Breast epithelium (tissue), 4 donors: ENCODE measurements around the gene QPCT. TPM values are rescaled to one million over a fixed set of nuclear protein-coding genes. Genes with fewer than 3 reads are reported as not detected.

Experiments
- DNase-seq, 2 donors: peaks; one replicate each; pipeline ENCODE4 v3.0.0-alpha.2; 2019; ENCODE audit warnings: low spot score in 2 of 2
- H3K27ac ChIP-seq, 2 donors: fragments of 200-600 bp; sonication (generic) in 1 of 2; one replicate each; pipeline ENCODE4 v1.5.1; 2016 to 2019; ENCODE audit warnings: mild to moderate bottlenecking in 1 of 2
- H3K27me3 ChIP-seq, 2 donors: fragments of 200-600 bp; sonication (generic) in 1 of 2; one replicate each; pipeline versions ENCODE4 v1.5.1 to v1.6.0; 2017 to 2019; ENCODE audit warnings: control low read depth in 1 of 2, mild to moderate bottlenecking in 1 of 2
- H3K36me3 ChIP-seq: fragments of 200-600 bp; one replicate; pipeline ENCODE4 v1.5.1; 2019
- H3K4me1 ChIP-seq, 2 donors: fragments of 200-600 bp; sonication (generic); one replicate each; pipeline ENCODE4 v1.5.1; 2016 to 2019; ENCODE audit warnings: control low read depth in 1 of 2
- H3K4me3 ChIP-seq, 3 donors: fragments of 200-600 bp; sonication (generic); 1 replicate in 2 of 3; 2 replicates in 1 of 3; pipeline ENCODE4 v1.5.1; 2016 to 2019; ENCODE audit warnings: mild to moderate bottlenecking in 3 of 3, moderate library complexity in 2 of 3
- H3K9me3 ChIP-seq, 2 donors: fragments of 200-600 bp; sonication (generic) in 1 of 2; one replicate each; pipeline ENCODE4 v1.5.1; 2016 to 2019; ENCODE audit warnings: control low read depth in 1 of 2
- CTCF ChIP-seq, 3 donors: fragments of 450-650 bp; IDR thresholded peaks; one replicate each; pipeline ENCODE4 v1.5.1; 2016 to 2017; ENCODE audit warnings: antibody characterized with exemption in 3 of 3, mild to moderate bottlenecking in 3 of 3, moderate library complexity in 3 of 3
- POLR2A ChIP-seq: fragments of 450-650 bp; IDR thresholded peaks from one replicate; pipeline ENCODE4 v1.6.1; 2016; ENCODE audit warnings: antibody characterized with exemption, mild to moderate bottlenecking, moderate library complexity
- POLR2AphosphoS5 ChIP-seq, 3 donors: sonication (generic); formaldehyde crosslinking; IDR thresholded peaks; one replicate each; pipeline ENCODE4 v1.6.1; 2017; ENCODE audit warnings: antibody characterized with exemption in 3 of 3
- intact Hi-C: fragments of 100-400 bp; cut with DNase I; formaldehyde crosslinking; loops from one replicate; pipeline ENCODE4 v1.15.1; 2023; ENCODE audit warnings: low total_unique reads
- total RNA-seq, 3 donors: library from RNA; depleted of rRNA; stranded (reverse); fragments of >200 nt; gene quantifications; one replicate each; pipeline ENCODE4 v1.1.0, GENCODE V29; 2016

The QPCT gene
- total RNA-seq, 3 donors from 2014 or later = 3.7 to 12.5 (median 5.2) TPM

- H3K36me3 ChIP-seq = no peaks in the 10 kb centered on the region
- H3K4me3 ChIP-seq = no peak overlapping the region
- no peaks in the 10 kb centered on the region for H3K4me1 ChIP-seq
- intact Hi-C loops = no loop called here
- no peak overlapping the region for H3K27ac ChIP-seq
- no peak for DNase-seq
- H3K27me3 ChIP-seq = no peaks in the 10 kb centered on the region
- H3K9me3 ChIP-seq = no peaks in the 10 kb centered on the region
- TF ChIP-seq CTCF (IDR thresholded peaks at IDR 0.05) (no peak), POLR2A (no peak), POLR2AphosphoS5 (IDR thresholded peaks at IDR 0.05) (no peak)
Measured at GRCh38 chr2:37364351-37364750, 19.9 kb downstream of the QPCT start.

- TF ChIP-seq POLR2AphosphoS5 (IDR thresholded peaks at IDR 0.05) (no peak), CTCF (IDR thresholded peaks at IDR 0.05) (no peak), POLR2A (no peak)
- Histone ChIP-seq H3K36me3 (no peaks in the 10 kb centered on the region), H3K27me3 (no peaks in the 10 kb centered on the region), H3K4me1 (no peaks in the 10 kb centered on the region), H3K4me3 (no peak overlapping the region), H3K9me3 (no peaks in the 10 kb centered on the region), H3K27ac (no peak overlapping the region)
- intact Hi-C loops = no loop called here
- DNase-seq = no peak
Measured at GRCh38 chr2:37365669-37366068, 21.2 kb downstream of the QPCT start.

GRCh38 chr2:37366773-37367172, 22.3 kb downstream of the QPCT start:
- no peak for DNase-seq
- TF ChIP-seq POLR2AphosphoS5 (IDR thresholded peaks at IDR 0.05) (no peak), CTCF (IDR thresholded peaks at IDR 0.05) (no peak), POLR2A (no peak)
- Histone ChIP-seq H3K4me3 (no peak overlapping the region), H3K9me3 (no peaks in the 10 kb centered on the region), H3K27me3 (no peaks in the 10 kb centered on the region), H3K36me3 (no peaks in the 10 kb centered on the region), H3K4me1 (no peaks in the 10 kb centered on the region), H3K27ac (no peak overlapping the region)
- intact Hi-C loops = no loop called here

GRCh38 chr2:37367310-37367709, 22.9 kb downstream of the QPCT start:
- Histone ChIP-seq H3K27ac (no peak overlapping the region), H3K4me3 (no peak overlapping the region), H3K9me3 (no peaks in the 10 kb centered on the region), H3K36me3 (no peaks in the 10 kb centered on the region), H3K27me3 (no peaks in the 10 kb centered on the region), H3K4me1 (no peaks in the 10 kb centered on the region)
- TF ChIP-seq CTCF (IDR thresholded peaks at IDR 0.05) (no peak), POLR2AphosphoS5 (IDR thresholded peaks at IDR 0.05) (no peak), POLR2A (no peak)
- intact Hi-C loops = no loop called here
- DNase-seq = no peak

- Histone ChIP-seq H3K36me3 (no peaks in the 10 kb centered on the region), H3K9me3 (no peaks in the 10 kb centered on the region), H3K4me3 (no peak overlapping the region), H3K27ac (no peak overlapping the region), H3K27me3 (no peaks in the 10 kb centered on the region), H3K4me1 (no peaks in the 10 kb centered on the region)
- TF ChIP-seq POLR2AphosphoS5 (IDR thresholded peaks at IDR 0.05) (no peak), POLR2A (no peak), CTCF (IDR thresholded peaks at IDR 0.05) (no peak)
- intact Hi-C loops = no loop called here
- DNase-seq = no peak
Measured at GRCh38 chr2:37367984-37368383, 23.6 kb downstream of the QPCT start.
